ENCODE measurements around the gene CBARP.

Gene CBARP

GRCh38 chr19:1274852-1275259 is 37.1 kb upstream of the CBARP start:
- no peak for FAIRE-seq

DNA sequence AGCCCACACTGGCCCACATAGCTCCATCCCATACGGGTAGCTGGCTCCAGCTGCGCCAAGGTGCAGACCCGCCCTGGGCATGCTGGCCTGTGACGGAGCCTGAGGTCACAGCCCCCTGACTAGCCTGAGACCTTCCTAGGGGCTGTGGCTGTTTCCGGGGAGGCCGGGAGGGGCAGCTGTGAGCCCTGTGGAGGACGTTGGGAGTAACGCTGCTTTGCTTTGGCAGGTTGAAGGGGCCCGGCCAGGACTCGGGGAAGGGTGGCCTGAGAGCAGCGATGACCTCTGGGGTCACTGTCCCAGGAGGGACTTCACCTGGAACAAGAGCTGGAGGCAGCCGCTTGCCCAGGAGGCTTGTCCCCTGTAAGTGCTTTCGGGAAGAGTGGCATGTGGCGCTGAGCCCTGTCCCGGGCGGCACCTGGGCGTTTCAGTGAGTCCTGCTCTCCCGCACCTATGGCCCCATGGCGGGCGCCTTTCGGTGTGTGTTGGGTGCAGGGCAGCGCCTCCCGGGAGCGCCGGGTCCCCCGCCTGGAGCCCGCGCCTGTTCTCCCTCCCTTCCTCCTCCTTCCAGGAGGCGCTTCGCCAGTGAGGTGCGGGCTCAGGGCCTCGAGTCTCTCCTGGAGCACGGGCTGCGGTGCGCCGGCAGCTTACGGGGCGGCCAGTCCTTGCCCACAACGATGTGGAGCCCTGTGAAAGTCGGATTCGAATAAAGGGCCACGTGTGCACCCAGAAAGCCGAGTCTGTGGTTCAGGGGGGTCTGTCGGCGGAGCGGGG is 36.5 kb upstream of the CBARP start:
- FAIRE-seq = no peak

DNA sequence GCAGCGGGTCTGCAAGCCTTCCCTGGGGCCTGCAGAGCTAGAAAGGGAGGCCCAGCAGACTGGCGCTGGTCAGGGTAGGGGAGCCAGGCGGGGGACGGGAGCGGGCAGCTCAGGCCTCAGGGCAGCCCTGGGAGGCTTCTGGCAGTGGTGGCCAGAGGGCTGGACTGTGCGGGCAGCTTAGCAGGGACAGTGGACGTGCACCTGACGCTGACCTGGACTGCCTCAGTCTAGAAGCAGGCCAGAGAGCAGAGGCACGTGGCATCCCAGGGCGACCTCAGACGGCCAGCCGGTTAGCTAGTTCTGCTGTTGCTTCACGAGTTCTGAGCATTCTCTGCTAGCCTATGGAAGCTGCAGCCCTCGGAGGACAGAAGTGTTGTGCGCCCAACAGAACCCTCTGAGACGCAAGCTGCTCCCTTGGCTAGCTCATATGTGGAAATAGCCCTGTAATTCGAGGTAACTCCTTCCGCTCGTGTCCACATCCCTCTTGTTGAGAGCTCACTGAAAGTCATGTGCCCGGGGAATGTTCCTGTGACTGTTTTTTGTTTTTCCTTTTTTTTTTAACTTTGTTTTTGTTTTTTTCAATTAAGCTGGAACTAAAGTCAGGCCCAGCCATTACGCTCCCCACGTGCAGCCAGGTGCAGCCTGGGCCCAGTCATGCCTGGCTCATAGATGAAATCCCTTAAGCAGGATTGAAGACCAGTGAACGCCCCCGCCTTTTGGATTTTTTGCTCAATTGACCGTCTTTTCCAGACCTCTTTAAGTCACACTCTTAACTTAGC is 35.6 kb upstream of the CBARP start:
- FAIRE-seq = no peak

- no peak for FAIRE-seq
These were observed 34.8 kb upstream of the CBARP start for GRCh38 chr19:1272423-1273262.

GRCh38 chr19:1271528-1272422 is 34.0 kb upstream of the CBARP start:
- no peak for FAIRE-seq

DNA sequence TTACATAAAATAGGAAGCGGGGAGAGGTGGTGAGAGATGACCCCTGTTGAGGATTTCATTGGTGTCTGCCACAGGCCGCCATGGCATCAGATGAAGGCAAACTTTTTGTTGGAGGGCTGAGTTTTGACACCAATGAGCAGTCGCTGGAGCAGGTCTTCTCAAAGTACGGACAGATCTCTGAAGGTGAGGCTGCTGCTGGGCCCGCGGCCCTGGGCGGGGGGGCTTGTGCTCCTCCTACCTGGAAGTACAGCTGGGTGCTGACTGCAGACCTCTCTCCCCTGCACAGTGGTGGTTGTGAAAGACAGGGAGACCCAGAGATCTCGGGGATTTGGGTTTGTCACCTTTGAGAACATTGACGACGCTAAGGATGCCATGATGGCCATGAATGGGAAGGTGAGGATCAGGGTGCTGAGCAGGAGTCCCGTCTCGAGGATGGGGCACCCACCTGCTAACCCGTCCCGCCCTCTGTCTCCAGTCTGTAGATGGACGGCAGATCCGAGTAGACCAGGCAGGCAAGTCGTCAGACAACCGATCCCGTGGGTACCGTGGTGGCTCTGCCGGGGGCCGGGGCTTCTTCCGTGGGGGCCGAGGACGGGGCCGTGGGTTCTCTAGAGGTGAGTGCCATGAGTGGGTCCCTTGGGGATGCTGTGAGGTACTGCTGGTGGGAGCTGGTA is 33.2 kb upstream of the CBARP start:
- no peak for FAIRE-seq

- no peak for FAIRE-seq
These were observed 32.5 kb upstream of the CBARP start for GRCh38 chr19:1270213-1270853.

GRCh38 chr19:1269478-1270212 is 31.8 kb upstream of the CBARP start:
- FAIRE-seq = no peak

DNA sequence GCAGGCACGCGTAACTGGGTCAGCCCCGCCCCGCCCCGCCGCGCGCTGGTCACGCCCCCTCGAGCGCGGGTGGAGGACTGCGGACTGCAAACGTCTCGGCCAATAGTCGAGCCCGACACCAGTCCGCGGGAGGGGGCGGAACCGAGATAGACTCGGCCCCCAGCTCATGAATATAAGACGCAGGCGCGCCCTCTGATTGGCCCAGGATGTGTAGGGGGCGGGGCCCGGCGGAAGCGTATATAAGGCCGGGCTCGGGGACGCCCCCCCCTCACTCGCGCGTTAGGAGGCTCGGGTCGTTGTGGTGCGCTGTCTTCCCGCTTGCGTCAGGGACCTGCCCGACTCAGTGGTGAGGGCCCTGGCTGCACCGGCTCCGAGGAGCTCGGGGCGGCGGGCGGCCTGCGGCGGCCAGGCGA is 31.3 kb upstream of the CBARP start, which contains the start of gene CIRBP:
CIRBP (plus strand) TSS at position 268 of the 413 bp plus-strand sequence. CDS start 1,602 bp downstream, outside the sequence.
- FAIRE-seq = no peak

DNA sequence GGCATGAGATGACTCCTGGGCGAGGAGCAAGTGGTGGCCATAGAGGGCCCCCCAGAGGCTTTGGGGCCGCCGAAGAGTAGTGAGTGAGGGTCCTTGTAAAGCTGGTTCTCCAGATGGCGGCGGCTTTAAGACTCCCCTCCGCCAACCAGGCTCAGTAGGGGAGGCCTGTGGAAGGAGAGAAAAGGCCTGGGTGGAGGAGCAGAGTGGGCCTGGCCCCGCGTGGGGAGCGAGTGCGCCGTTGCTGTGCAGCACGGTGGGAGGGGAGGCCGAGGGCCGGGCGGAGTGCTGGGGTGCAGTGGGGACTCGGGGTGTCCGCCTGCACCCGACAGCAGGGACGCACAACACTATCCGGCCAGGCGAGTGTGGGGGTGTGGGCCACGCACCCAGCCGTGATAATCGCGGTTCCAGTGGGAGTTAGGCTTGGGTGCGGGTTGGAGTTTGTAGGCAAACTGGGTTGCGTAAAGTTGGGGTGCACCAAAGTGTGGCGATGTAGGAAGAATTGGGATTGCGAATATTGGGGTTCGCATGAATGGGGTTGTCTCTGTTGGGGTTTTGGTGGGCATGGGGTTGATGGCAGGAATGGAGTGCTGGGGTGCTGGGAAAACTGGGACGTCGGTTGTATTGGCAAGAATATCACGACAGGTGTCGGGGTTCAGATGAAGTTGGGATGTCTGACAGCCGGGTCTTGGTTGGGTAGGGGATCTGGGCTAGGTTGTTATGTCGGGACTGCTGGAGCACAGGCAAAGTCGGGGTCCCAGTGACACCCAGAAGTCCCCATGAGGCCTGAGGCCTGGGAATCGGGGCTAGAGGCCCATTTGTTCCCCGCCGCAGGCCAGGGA is 30.6 kb upstream of the CBARP start:
- no peak for FAIRE-seq

DNA sequence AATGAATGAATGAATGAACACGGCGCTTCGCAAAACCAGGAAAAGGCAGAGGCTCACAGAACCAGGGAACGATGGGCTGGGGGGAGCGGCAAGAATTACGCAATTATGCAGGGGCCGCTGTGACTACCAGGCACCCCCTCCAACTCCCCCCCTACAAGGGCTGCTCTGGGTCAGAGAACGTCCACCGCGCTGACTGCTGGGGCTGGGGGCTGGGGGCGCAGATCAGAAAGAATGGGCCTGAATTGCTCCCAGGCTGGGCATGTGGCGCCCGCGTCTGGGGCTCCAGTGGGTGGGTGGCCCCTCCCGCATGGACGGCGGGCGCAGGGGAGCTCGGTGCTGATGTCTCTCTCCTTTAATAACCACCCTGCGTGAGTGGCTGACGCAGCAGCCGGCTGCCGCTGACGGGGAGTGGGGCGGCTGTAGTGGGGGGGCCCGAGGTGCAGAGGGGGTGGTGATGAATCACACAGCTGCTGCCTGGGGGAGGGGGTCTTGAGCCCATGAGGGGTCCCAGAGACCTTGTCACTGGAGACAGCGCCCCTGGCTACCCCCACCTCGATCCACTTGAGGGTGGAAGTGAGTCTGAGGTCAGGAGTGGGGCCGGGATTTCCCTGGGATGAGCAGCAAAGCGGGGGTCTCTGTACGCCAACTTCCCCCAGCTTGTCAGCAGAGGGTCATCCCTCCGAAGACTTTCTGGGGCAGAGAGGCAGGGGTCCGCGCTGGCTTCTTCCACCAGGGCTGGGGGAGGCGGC is 29.8 kb upstream of the CBARP start:
- FAIRE-seq = no peak

- no peak for FAIRE-seq
These were observed 29.2 kb upstream of the CBARP start for GRCh38 chr19:1266916-1267476.

DNA sequence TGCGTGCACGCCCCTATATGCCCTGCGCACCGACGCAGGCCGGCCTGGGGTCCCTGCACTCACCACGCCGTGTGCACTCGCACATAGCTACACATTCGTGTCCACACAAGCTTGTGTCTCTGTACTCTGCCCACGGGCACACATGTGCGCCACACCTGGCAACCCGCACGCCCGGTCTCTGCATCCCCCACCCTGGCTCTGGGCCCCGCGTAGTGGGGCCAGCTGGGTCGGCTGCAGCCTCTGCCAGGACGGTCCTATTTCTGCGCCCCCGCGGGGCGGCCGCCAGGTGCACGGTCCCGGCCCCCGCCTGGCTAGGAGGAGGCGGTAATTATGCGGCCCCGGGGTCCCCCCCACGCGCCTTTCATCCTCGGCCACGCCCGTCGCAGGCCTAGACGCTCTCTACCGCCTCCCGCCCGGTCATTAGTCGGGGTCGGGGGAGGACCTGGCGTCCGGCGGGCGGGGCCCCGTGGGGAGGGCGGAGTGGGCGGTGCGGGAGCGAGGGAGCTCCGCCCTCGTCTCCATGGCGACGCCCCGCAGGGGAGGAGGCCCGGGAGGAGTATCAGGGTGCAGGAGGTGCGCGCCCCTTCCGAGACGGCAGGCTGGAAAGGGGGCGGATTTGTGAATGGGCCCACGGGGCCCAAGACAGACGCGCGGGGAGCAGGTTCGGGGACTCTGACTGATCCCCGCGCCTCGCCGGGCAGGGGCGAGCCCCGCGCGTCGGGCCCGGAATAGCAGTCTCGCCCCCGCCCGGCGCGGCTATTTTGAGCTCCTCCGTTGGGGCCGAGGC is 28.5 kb upstream of the CBARP start:
- FAIRE-seq = no peak

DNA sequence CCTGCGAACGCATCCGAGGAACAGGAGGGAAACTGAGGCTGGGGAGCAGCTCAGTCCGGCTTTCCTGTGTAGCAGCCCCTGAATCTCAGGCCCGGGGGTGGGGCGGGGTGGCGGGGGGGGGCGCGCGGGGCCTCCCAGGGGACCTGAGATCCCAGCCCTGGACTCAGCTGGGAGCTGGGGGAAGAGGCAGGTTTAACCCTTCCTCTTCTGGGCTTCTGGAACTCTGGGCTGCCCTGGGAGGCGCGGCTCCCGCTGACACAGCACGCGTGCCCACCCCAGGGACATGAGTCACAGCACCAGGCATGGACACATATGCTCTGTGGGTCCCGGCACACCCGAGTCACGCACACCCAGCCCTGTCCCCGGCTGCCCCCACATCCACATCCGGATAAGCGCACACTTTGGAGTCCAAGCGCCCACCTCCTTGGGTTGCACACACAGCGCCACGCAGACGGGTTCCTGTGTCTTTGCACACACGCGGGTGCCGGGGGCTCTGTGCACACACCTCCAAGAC is 27.9 kb upstream of the CBARP start:
- no peak for FAIRE-seq

DNA sequence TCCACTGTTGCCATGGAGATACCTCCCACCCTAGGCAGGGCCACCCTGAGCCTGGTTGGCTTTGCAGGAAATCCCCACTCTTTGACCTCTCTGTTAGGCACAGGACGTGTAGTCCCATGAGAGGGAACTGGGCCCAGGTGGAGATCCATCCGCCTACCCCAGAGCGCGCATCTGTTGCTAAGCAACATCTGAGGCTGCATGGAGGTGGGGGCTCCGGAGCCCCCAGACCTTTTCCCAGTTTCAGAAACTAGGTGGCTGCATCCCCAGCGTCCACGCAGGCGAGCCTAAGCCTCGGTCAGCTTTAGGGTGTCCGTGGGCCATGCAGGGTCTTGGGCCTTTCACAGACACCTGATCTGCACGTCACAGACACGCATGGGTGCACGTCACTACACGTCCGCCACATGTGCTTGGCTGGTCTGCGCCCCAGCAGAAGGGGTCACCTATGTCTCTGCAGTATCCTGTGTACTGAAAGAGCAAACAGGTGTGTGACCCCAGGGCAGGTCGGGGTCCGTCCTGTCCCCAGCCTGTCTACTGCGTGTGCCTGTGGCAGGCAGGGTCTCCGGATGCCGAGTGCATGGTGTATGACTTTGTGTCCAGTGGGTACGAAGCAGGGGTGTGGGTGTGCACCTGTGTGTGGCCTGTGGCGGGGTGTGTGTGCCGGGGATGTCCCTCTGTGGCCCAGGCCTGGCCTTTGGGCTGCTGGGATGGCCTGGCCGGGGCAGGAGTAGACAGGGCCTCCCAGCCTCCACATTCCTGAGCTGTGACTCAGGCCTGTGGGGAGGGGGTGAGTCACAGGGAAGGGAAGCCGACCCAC is 27.2 kb upstream of the CBARP start:
- FAIRE-seq = no peak

GRCh38 chr19:1263188-1263587 is 25.4 kb upstream of the CBARP start:
- no peak for FAIRE-seq
